HCT116 (cell line): ENCODE data around the gene ATP6V1E1. TPM values are rescaled to one million over a fixed set of nuclear protein-coding genes. Genes with fewer than 3 reads are reported as not detected.

ENCODE experiments used
- ATAC-seq: fragments of 200-7000 bp; cut with Tn5 transposase; 2 replicates; pipeline ENCODE4 v1.9.1; 2020; ENCODE audit warnings: mild to moderate bottlenecking, moderate library complexity
- BruUV-seq: library from RNA; stranded (reverse); fragments of 400-500 nt; replicated peaks from 2 replicates; lab custom pipeline; 2021; lab: Mats Ljungman, UMichigan
- CTCF ChIA-PET: fragments of 300-600 bp; sonication (Branson Sonifier 250); formaldehyde crosslinking; loops from one replicate; lab custom pipeline; 2021; ENCODE audit warnings: antibody characterized with exemption; lab: Charles Lee
- POLR2A ChIA-PET: fragments of 300-600, 350-600 bp; sonication (Branson Sonifier 250); formaldehyde crosslinking; loops from one replicate; lab custom pipeline; 2021; ENCODE audit warnings: antibody characterized with exemption; lab: Charles Lee
- RAD21 ChIA-PET, 2 experiments: fragments of 300-600 bp; sonication (Branson Sonifier 250); formaldehyde crosslinking; loops; one replicate each; lab custom pipeline; 2023; ENCODE audit warnings: low total read pairs in 2 of 2; ENCODE audit not compliant: uncharacterized antibody in 2 of 2, unreplicated experiment in 2 of 2, low non-redundant PET in 1 of 2; lab: Charles Lee
- DNase-seq: peaks from one replicate; pipeline ENCODE4 v3.0.0-alpha.2; 2010; ENCODE audit warnings: low read depth, low spot score
- H2AFZ ChIP-seq: fragments of 200-600 bp; shearing (Covaris generic), sonication (generic); 2 replicates; pipeline ENCODE4 v1.6.1; 2017; ENCODE audit warnings: low read depth, mixed run types, mixed read lengths, antibody characterized with exemption, low read length; ENCODE audit not compliant: poor library complexity, severe bottlenecking
- H3K27ac ChIP-seq: 2 replicates; pipeline ENCODE4 v1.5.1; 2012; ENCODE audit warnings: low read depth, low read length
- H3K27me3 ChIP-seq: fragments of 200-600 bp; sonication (generic); 2 replicates; pipeline ENCODE4 v1.6.1; 2016; ENCODE audit warnings: mixed run types, low read length, mixed read lengths; ENCODE audit not compliant: insufficient read depth
- H3K36me3 ChIP-seq, 2 experiments: fragments of 200-500 bp in 1 of 2; fragments of 200-600 bp in 1 of 2; sonication (Bioruptor generic) in 1 of 2; sonication (generic) in 1 of 2; 2 replicates each; pipeline versions ENCODE4 v1.5.1 to v1.6.1; 2014 to 2016; ENCODE audit warnings: low read length in 2 of 2, inconsistent platforms in 1 of 2, mixed read lengths in 1 of 2, mixed run types in 1 of 2; ENCODE audit not compliant: insufficient read depth in 2 of 2, control insufficient read depth in 1 of 2
- H3K4me1 ChIP-seq, 2 experiments: fragments of 200-600 bp in 1 of 2; sonication (generic) in 1 of 2; 2 replicates each; pipeline versions ENCODE4 v1.5.1 to v1.6.1; 2012 to 2017; ENCODE audit warnings: low read length in 2 of 2, inconsistent platforms in 1 of 2, mild to moderate bottlenecking in 1 of 2, mixed read lengths in 1 of 2, mixed run types in 1 of 2, moderate library complexity in 1 of 2; ENCODE audit not compliant: insufficient read depth in 2 of 2, control insufficient read depth in 1 of 2
- H3K4me2 ChIP-seq: fragments of 200-600 bp; sonication (generic); 2 replicates; pipeline ENCODE4 v1.6.1; 2017; ENCODE audit warnings: mixed run types, low read length, mixed read lengths
- H3K4me3 ChIP-seq, 2 experiments: fragments of 200-600 bp in 1 of 2; sonication (generic) in 1 of 2; replicated peaks in 1 of 2; 2 replicates each; pipeline ENCODE4 v1.5.1; 2011 to 2016; ENCODE audit warnings: low read length in 2 of 2, control low read depth in 1 of 2, low read depth in 1 of 2, mild to moderate bottlenecking in 1 of 2, mixed read lengths in 1 of 2, mixed run types in 1 of 2
- H3K79me2 ChIP-seq: fragments of 200-600 bp; sonication (generic); 2 replicates; pipeline ENCODE4 v1.6.1; 2017; ENCODE audit warnings: mild to moderate bottlenecking, mixed run types, low read length, moderate library complexity, mixed read lengths; ENCODE audit not compliant: insufficient read depth
- H3K9ac ChIP-seq: fragments of 200-600 bp; sonication (generic); 2 replicates; pipeline ENCODE4 v1.6.1; 2016; ENCODE audit warnings: low read length, mixed read lengths
- H3K9me2 ChIP-seq: fragments of 200-600 bp; sonication (generic), shearing (Covaris generic); 2 replicates; pipeline ENCODE4 v1.6.1; 2017; ENCODE audit warnings: mixed run types, mild to moderate bottlenecking, moderate library complexity; ENCODE audit not compliant: insufficient read depth
- H3K9me3 ChIP-seq, 2 experiments: fragments of 200-500 bp in 1 of 2; fragments of 200-600 bp in 1 of 2; sonication (Bioruptor generic) in 1 of 2; sonication (generic) in 1 of 2; 2 replicates each; pipeline ENCODE4 v1.6.1; 2014 to 2017; ENCODE audit warnings: low read length in 2 of 2, mixed read lengths in 2 of 2, inconsistent platforms in 1 of 2, low read depth in 1 of 2, mild to moderate bottlenecking in 1 of 2, mixed run types in 1 of 2, moderate library complexity in 1 of 2; ENCODE audit not compliant: control insufficient read depth in 1 of 2, insufficient read depth in 1 of 2
- H4K20me1 ChIP-seq: fragments of 200-600 bp; sonication (generic), shearing (Covaris generic); 2 replicates; pipeline ENCODE4 v1.6.1; 2017; ENCODE audit warnings: mixed run types, mild to moderate bottlenecking, moderate library complexity; ENCODE audit not compliant: insufficient read depth
- CEBPB ChIP-seq: IDR thresholded peaks from 2 replicates; pipeline ENCODE4 v1.6.1; 2012; ENCODE audit warnings: low read depth
- CTCF ChIP-seq, 3 experiments: fragments of 200-600 bp in 1 of 3; sonication (generic) in 1 of 3; IDR thresholded peaks in 2 of 3; conservative IDR thresholded peaks in 1 of 3; 2 replicates each; pipeline ENCODE4 v1.5.1; 2012 to 2017; ENCODE audit warnings: low read depth in 2 of 3, low read length in 2 of 3, antibody characterized with exemption in 1 of 3, borderline replicate concordance in 1 of 3, control low read depth in 1 of 3, mild to moderate bottlenecking in 1 of 3, mixed read lengths in 1 of 3, mixed run types in 1 of 3, moderate library complexity in 1 of 3; ENCODE audit not compliant: insufficient read depth in 1 of 3
- EGR1 ChIP-seq: IDR thresholded peaks from 2 replicates; pipeline ENCODE4 v1.6.1; 2012; ENCODE audit warnings: low read depth
- ELF1 ChIP-seq: IDR thresholded peaks from 2 replicates; pipeline ENCODE4 v1.6.1; 2012; ENCODE audit warnings: low read depth, borderline replicate concordance
- FOSL1 ChIP-seq: IDR thresholded peaks from 2 replicates; pipeline ENCODE4 v1.6.1; 2012; ENCODE audit warnings: low read depth
- JUND ChIP-seq: IDR thresholded peaks from 2 replicates; pipeline ENCODE4 v1.6.1; 2012
- POLR2AphosphoS5 ChIP-seq: IDR thresholded peaks from 2 replicates; pipeline ENCODE4 v1.6.1; 2011; ENCODE audit warnings: mild to moderate bottlenecking, low read depth, low read length, moderate library complexity
- SIN3A ChIP-seq: IDR thresholded peaks from 2 replicates; pipeline ENCODE4 v1.6.1; 2012; ENCODE audit warnings: low read depth
- TCF7L2 ChIP-seq: IDR thresholded peaks from 2 replicates; pipeline ENCODE4 v1.7.0; 2011; ENCODE audit warnings: borderline replicate concordance, inconsistent platforms; ENCODE audit not compliant: insufficient read depth, insufficient read length; ENCODE audit errors: extremely low read depth
- YY1 ChIP-seq: IDR thresholded peaks from 2 replicates; pipeline ENCODE4 v1.6.1; 2011; ENCODE audit warnings: low read length, low read depth, moderate library complexity, mild to moderate bottlenecking; ENCODE audit not compliant: insufficient replicate concordance; ENCODE audit errors: extremely low read depth
- ZBTB33 ChIP-seq: IDR thresholded peaks from 2 replicates; pipeline ENCODE4 v1.6.1; 2011; ENCODE audit warnings: mild to moderate bottlenecking, low read length, moderate library complexity; ENCODE audit not compliant: insufficient replicate concordance; ENCODE audit errors: extremely low read depth
- intact Hi-C: fragments of 100-400 bp; cut with micrococcal nuclease; formaldehyde crosslinking; loops from 2 replicates; pipeline ENCODE4 v1.10.0; 2022
- total RNA-seq: library from RNA; stranded (reverse); gene quantifications from one replicate; pipeline ENCODE4 v1.2.1, GENCODE V29; 2021; ENCODE audit not compliant: unreplicated experiment

The ATP6V1E1 gene
- total RNA-seq, 1 experiment from 2014 or later = 107 TPM

GRCh38 chr22:17638182-17638431 lies 9.6 kb upstream of the ATP6V1E1 start:
- peak overlapping the region; percentile 97 for H3K4me2 ChIP-seq
- ATAC-seq (peak; percentile 53), DNase-seq (no peak)
- CTCF ChIA-PET = no interaction called here
- RAD21 ChIA-PET = no interaction called here
- H3K4me1 ChIP-seq = peaks cover 23 to 36% of the 10 kb centered on the region in 2 experiments
- H4K20me1 ChIP-seq = no peaks in the 10 kb centered on the region
- no peaks in the 10 kb centered on the region for H3K36me3 ChIP-seq
- TF ChIP-seq FOSL1 = no peak
- no peak for TF ChIP-seq CTCF (IDR thresholded peaks at IDR 0.05 in 2 of 3, conservative IDR thresholded peaks at IDR 0.05 in 1 of 3; ENCODE audit: borderline replicate concordance in 1 of 3, insufficient read depth in 1 of 3, low read depth in 2 of 3, low read length in 2 of 3)
- TF ChIP-seq ZBTB33 = no peak
- no peak for TF ChIP-seq EGR1
- TF ChIP-seq CEBPB = no peak
- no peak for TF ChIP-seq TCF7L2
- TF ChIP-seq ELF1 = no peak
- no peak for TF ChIP-seq JUND
- TF ChIP-seq POLR2AphosphoS5 = no peak
- no peak for TF ChIP-seq SIN3A
- no peak for TF ChIP-seq YY1
- peak overlapping the region; percentile 83 to 87 for H3K4me3 ChIP-seq
- POLR2A ChIA-PET = no interaction called here
- peaks cover 38% of the 10 kb centered on the region for H3K79me2 ChIP-seq
- no peaks in the 10 kb centered on the region for H3K9me3 ChIP-seq
- peak overlapping the region; percentile 92 for H3K27ac ChIP-seq
- H2AFZ ChIP-seq = no peak overlapping the region
- intact Hi-C loops = no loop called here
- BruUV-seq = no TSS peak
- H3K9me2 ChIP-seq = no peaks in the 10 kb centered on the region
- H3K27me3 ChIP-seq = no peaks in the 10 kb centered on the region
- H3K9ac ChIP-seq = peak overlapping the region; percentile 95
